NCI-H128 (cell line): ENCODE measurements around the gene POU2F1.

Source experiments
- DNase-seq: peaks from one replicate; lab custom pipeline; 2025; ENCODE audit not compliant: unreplicated experiment; lab: John Stamatoyannopoulos, UW

The POU2F1 gene

GRCh38 chr1:167413328-167413727 is 192.6 kb downstream of the POU2F1 start:
- no peak for DNase-seq

DNA sequence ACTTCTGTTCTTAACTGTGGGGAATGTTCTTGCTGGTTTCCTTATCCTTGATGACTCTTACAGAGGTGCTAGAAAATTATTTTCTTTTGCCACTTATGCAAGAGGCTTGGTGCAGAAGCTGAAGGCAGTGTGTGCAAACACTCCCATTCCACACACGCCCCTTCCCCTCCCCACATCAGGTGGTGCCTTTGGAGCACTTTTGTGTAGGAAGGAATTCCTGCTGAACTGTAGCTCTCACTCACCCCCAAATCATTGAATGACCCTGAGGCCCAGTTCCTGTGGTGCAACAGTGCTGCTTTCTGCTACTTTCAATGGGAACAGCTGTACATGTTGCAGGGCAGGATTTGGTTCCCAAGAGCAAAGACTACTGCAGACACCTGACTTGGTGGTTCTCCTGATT is 195.8 kb downstream of the POU2F1 start:
- DNase-seq = no peak

GRCh38 chr1:167418391-167418790 is 197.7 kb downstream of the POU2F1 start:
- no peak for DNase-seq

- no peak for DNase-seq
Measured at GRCh38 chr1:167419245-167419644, 198.6 kb downstream of the POU2F1 start.

DNA sequence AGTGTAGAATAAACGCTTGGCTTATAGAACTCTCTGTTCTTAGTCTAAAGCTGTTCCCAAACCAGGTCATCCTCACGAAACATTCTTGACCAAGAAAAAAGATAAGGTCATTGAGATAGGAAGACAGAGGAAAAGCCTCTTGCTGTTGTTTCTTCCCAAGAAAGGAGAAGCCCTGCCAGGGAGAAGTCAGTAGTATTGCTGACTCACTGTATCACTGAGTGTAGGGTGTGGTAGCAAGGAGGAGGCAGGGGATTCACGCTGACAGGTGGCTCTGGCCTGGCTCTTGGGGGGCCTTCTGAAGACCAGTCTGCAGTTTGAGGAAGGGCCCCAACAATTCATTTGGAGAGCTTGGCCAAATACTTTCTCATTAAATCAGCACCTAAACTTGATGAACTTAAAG is 199.8 kb downstream of the POU2F1 start:
- DNase-seq = no peak

DNA sequence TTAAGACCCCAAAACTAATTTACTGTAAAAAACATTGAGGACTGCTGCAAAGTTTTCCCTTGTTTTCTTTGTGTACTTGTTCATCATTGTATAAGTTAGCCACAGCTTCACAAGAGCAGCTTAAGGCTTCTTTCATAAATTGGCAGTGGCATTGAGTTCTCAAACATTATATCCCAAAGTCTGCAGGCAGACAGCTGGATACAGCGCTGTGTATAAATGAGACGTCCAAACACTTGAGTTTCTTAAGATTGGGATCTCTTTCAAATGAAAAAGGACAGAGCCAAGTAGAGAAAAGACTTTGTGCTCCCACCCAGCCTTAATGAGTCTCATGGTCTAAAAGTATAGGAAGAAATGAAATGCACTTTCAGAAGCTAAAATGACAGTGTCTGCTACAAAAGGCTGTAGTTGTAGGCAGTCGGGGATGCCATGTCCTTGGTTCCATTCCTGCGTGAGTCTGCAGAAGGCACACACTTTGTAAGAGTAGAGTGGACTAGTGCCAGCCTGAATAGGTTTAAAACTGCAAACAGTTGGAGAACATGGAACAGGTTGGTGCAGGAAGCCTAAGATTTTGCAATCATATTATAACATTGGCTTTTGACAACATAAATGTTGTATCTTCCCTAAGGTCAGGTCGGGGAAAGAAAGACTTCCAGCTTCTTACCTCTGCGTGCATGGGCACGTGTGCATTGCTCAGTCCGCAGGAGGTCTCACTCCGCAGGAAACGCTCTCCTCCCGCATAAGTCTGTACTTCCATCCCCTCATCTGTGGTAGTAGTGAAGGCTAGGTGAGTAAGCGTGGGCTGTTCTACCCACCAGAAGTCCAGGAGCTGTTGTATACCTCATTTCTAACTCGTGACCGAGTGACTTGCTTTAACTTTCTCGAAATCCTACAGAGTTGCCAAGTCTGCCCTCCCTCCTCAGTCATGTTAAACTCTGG is 203.3 kb downstream of the POU2F1 start:
- no peak for DNase-seq

DNA sequence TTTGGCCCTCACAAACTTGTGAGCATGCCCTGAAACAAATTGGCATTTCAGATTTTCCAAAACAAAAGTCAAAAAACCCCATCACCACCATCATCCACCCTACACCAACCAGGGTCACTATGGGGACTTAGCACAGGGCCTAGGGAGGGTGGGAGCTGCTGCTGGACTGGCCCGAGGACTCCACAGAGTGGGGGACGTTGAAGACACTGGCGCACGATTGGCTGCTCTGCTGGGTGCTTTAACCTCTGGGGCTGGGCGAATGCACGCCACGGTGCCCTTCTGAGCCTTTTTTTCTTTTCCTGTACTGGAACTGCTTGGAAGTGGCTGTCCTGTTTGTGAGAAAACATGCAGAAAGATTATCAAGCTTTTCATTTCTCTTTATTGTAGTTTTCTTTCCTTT is 204.8 kb downstream of the POU2F1 start:
- no peak for DNase-seq

DNA sequence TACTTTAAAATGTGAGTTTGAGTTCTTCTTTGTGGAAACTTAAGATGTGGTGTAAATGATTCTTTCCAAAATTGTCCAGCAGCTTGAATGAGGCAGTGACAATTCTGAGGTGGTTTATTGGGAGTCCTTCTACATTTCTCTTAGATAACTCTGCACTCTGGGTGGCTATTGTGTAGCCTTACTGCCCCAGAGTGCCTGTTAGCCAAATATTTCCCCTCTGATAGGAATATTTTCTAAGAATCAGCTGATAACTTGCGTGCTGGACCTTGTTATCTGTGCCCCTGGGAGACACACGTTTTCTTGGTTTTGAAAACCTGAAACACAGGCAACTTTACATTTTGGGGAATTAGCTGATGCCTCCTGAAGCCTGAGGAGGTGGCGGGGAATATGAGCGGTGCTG is 206.0 kb downstream of the POU2F1 start:
- DNase-seq = no peak

DNA sequence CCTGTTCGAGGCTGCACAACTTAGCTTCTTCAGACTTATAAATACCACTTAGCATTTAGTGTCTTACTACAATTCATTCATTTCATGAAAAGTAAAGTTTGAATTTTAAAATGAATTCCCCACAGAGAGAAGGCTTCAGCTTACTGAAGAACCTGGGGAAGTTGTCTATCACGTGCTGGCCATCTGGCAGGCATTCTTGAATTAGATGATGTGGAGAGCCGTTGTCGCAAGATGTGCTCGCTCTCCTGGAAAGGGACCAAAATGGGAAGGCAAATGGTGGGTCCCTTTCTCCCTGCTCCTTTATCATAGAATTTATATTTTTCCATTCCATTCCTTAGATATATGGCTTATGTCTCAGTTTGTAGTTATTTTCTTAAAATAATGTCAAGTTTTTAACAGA is 207.2 kb downstream of the POU2F1 start:
- no peak for DNase-seq

DNA sequence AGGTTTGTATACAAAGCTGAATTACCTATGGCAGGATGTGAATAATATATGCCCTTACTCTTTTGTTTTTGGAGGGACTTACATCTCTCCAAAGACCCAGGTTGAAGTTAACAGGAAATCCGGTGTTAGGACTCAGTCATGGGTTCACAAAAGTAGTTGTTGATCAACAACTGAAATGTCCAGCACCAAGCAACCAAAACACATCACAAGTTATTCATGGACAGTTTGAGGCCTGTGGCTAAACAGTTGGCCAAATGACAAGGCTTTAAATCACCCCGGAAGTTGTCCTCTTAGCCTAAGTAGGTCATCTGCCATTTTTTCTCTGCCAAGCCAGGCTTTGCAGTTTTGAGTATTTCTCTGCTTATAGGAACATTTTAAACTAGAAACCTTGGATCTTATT is 207.7 kb downstream of the POU2F1 start:
- no peak for DNase-seq

DNA sequence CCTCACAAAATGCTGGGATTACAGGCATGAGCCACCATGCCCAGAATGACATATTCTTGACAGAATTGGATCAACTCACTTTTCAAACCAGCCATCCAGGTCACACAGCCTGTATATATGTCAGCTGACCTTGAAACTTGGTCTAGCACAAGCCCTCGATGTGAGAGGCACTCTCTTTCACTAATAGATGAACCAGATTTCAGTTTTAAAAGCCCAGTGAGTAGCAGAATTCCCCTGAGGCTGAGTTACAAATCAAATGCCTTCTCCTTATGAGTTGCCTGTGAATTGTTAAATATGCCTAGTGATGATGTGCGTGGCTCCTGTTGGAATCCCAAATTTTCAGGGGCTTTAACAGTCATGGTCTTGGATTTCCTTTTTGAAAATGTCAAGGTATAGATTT is 208.9 kb downstream of the POU2F1 start:
- no peak for DNase-seq

GRCh38 chr1:167430134-167430848 is 209.6 kb downstream of the POU2F1 start:
- DNase-seq = no peak

DNA sequence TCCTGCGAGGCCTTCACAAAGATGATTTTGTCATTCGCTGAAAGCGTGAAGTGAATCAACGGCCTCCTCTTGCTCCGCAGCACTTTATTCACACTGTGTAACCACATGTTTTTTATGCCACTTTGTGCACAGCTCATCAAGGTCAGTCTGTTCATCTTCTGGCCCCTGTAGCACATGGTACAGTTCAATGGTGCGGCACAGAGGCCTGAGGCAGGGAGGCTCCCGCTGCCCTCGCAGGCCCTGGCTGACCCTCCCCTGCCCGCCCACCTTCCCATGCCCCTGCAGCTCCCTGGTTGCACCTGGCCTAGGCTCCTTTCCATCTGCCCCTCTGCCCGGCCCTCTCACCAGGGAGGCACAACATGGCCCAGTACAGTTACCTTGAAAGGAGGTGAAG is 210.2 kb downstream of the POU2F1 start:
- DNase-seq = no peak

DNA sequence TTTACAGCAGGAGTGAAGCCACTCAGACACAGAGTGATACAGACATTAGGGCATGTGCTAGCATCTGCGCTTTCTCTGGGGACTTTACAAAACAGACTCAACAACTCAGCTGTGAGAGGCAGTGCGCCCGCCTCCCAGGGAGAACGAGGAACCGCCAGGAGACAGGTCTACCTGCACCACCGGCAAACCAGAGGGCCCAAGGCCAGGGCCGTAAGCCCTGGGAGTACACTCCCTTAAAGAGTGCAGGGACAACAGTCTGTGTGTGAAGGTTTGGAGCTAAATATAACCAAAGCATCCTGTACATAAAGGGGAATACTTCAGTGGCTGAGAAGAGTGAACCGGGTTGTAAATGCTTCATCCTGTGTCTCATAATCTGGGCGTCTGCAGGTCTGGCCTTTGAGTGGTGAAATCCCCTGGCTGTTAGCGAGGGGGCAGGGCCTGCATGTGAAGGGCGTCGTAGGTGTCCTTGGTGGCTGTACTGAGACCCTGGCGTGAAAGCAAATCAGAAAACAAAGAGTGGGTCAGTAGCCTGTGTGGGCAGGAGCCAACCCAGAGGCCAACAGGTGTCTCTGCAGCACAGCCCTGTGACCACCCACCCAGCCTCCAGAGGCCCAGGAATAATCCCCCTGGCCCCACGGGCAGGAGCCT is 210.7 kb downstream of the POU2F1 start:
- DNase-seq = no peak

GRCh38 chr1:167431909-167432650 is 211.4 kb downstream of the POU2F1 start:
- DNase-seq = no peak

DNA sequence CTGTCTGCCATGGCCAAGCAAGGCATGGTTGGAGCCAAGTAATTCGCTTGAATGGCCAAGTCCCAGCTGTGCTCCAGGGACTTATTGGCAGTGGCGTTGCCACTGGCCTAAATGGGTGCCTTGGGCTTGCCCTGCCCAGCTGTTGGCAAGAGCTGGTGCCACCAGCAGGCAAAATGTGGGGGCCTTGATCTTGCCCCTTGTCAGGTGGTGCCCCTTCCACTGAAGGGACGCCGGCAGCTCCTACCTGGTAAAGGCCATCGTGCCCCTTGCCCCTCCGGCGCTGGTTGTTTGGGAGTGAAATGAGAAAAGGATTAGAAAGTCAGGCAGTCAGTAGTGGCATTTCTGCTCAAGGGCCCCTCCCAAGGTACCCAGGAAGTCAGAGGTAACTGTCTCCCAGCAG is 212.1 kb downstream of the POU2F1 start:
- no peak for DNase-seq

- no peak for DNase-seq
Measured at GRCh38 chr1:167433884-167434283, 213.2 kb downstream of the POU2F1 start.

GRCh38 chr1:167434306-167434705 is 213.6 kb downstream of the POU2F1 start:
- no peak for DNase-seq

- no peak for DNase-seq
Measured at GRCh38 chr1:167435484-167435883, 214.8 kb downstream of the POU2F1 start.

DNA sequence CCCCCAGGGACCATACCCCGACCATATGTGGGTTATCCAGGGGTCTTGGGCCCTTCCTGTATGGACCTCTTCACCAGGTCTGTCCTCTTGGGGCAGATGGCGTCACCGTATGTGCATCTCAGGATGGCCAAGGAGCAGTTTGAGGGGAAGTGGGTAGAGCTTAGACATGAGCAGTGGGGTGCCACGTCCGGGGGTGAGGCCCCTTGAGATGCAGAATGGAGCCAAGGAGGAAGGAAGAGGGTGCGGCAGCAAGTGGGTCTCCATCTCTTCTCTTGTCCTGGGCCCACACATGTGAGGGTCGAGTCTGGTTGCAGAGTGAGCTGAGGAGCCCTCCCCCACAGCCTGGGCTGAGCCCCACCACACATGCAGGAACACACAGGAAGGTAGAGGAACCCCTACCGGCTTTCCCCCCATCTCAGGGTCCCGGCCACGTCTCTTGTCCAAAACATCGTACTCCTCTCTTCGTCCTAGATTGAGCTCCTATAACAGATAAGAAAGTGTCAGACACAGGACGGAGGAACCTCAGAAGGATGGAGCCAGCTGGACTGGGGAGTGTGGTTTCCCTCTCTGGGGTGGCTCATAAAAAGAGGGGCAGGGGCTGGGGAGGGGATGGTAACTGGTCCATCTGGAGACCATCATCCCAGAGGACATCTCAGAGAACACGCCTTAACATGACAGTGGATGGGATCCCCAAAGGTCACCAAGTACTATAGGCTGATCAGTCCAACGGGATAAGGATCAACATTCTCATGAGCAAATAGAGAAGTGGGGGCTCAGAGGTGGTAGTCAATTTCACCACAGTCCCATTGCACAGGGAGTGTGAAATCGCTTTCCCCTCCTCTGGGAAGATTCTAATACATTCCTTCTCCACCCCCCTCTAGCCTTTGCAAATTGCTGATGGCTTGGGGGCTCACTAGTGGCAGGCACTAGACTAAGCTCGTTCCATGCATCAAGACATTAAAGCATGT is 217.8 kb downstream of the POU2F1 start:
- DNase-seq = no peak
